GM23338 (cell line): ENCODE data around the gene UBE2C. TPM values are rescaled to one million over a fixed set of nuclear protein-coding genes. Genes with fewer than 3 reads are reported as not detected.
"Not testable (repeated sequence)": the region's sequence is repeated elsewhere in the genome, so short reads cannot be mapped to it uniquely, and the experiment has no call there.

Source experiments
- ATAC-seq: fragments of 200-7000 bp; cut with Tn5 transposase; 3 replicates; pipeline ENCODE4 v1.9.1; 2020
- DNase-seq: peaks from one replicate; pipeline ENCODE4 v3.0.0-alpha.2; 2015; ENCODE audit warnings: low spot score
- H2AFZ ChIP-seq: fragments of 200-600 bp; sonication (generic); 2 replicates; pipeline ENCODE4 v1.8.0; 2016; ENCODE audit warnings: antibody characterized with exemption, mild to moderate bottlenecking, moderate library complexity
- H3F3A ChIP-seq: fragments of 200-600 bp; sonication (generic); replicated peaks from 2 replicates; pipeline ENCODE4 v1.8.0; 2017; ENCODE audit warnings: antibody characterized with exemption, mixed run types, low read depth
- H3K27ac ChIP-seq: fragments of 200-600 bp; sonication (generic); 2 replicates; pipeline ENCODE4 v1.6.1; 2016; ENCODE audit warnings: low read depth
- H3K27me3 ChIP-seq: fragments of 200-600 bp; sonication (generic); 2 replicates; pipeline ENCODE4 v1.8.0; 2016; ENCODE audit warnings: mild to moderate bottlenecking, mixed run types, moderate library complexity; ENCODE audit not compliant: insufficient read depth
- H3K36me3 ChIP-seq: fragments of 200-600 bp; sonication (generic); 2 replicates; pipeline ENCODE4 v1.8.0; 2016; ENCODE audit warnings: mild to moderate bottlenecking; ENCODE audit not compliant: insufficient read depth
- H3K4me1 ChIP-seq: fragments of 200-600 bp; sonication (generic); 2 replicates; pipeline ENCODE4 v1.8.0; 2016; ENCODE audit warnings: mild to moderate bottlenecking, moderate library complexity; ENCODE audit not compliant: insufficient read depth
- H3K4me2 ChIP-seq: fragments of 200-600 bp; sonication (generic); 2 replicates; pipeline ENCODE4 v1.7.1; 2017; ENCODE audit warnings: mixed run types
- H3K4me3 ChIP-seq: fragments of 200-600 bp; sonication (generic); 2 replicates; pipeline ENCODE4 v1.6.1; 2016; ENCODE audit warnings: mixed run types
- H3K79me2 ChIP-seq: fragments of 200-600 bp; sonication (generic); replicated peaks from 2 replicates; pipeline ENCODE4 v1.8.0; 2017; ENCODE audit warnings: mild to moderate bottlenecking; ENCODE audit not compliant: insufficient read depth
- H3K9me2 ChIP-seq: fragments of 200-600 bp; sonication (generic); 2 replicates; pipeline ENCODE4 v1.8.0; 2017; ENCODE audit not compliant: insufficient read depth
- H4K20me1 ChIP-seq: fragments of 200-600 bp; sonication (generic); replicated peaks from 2 replicates; pipeline ENCODE4 v1.8.0; 2017; ENCODE audit warnings: mild to moderate bottlenecking; ENCODE audit not compliant: insufficient read depth
- H3K27ac Mint-ChIP-seq: 2 replicates; pipeline ENCODE4 v1.8.0; 2020; ENCODE audit warnings: inconsistent platforms, mild to moderate bottlenecking, moderate library complexity, mixed read lengths
- H3K27me3 Mint-ChIP-seq: 3 replicates; pipeline ENCODE4 v1.8.0; 2022; ENCODE audit warnings: low read depth, mild to moderate bottlenecking, moderate library complexity, mixed read lengths, inconsistent platforms; ENCODE audit not compliant: insufficient read depth, poor library complexity
- H3K36me3 Mint-ChIP-seq: 3 replicates; pipeline ENCODE4 v1.8.0; 2021; ENCODE audit warnings: low read depth, mild to moderate bottlenecking, inconsistent platforms, moderate library complexity, mixed read lengths
- H3K4me1 Mint-ChIP-seq: 3 replicates; pipeline ENCODE4 v1.8.0; 2020; ENCODE audit warnings: mild to moderate bottlenecking, inconsistent platforms, mixed read lengths
- H3K4me3 Mint-ChIP-seq: 3 replicates; pipeline ENCODE4 v1.8.0; 2021; ENCODE audit warnings: moderate library complexity, mild to moderate bottlenecking, inconsistent platforms, mixed read lengths
- H3K9me3 Mint-ChIP-seq: 3 replicates; pipeline ENCODE4 v1.8.0; 2020; ENCODE audit warnings: moderate library complexity, mild to moderate bottlenecking, inconsistent platforms, mixed read lengths
- CREB1 ChIP-seq: fragments of 250-450 bp; sonication (Bioruptor Pico); IDR thresholded peaks from 2 replicates; pipeline ENCODE4 v1.5.0; 2020; ENCODE audit warnings: low read depth, mild to moderate bottlenecking, moderate library complexity
- JUNB ChIP-seq: IDR thresholded peaks from one replicate; pipeline ENCODE4 v1.6.1; 2016; ENCODE audit warnings: antibody characterized with exemption; ENCODE audit not compliant: unreplicated experiment
- STAT1 ChIP-seq: IDR thresholded peaks from one replicate; pipeline ENCODE4 v1.6.1; 2016; ENCODE audit warnings: antibody characterized with exemption; ENCODE audit not compliant: unreplicated experiment
- polyA plus RNA-seq: library from polyadenylated mRNA; unstranded; fragments of >200 nt; fragmentation: Nextera tagmentation; extraction: Ambion mirVana; gene quantifications from 2 replicates; pipeline ENCODE4 v1.2.1, GENCODE V29; 2016
- total RNA-seq: library from RNA; depleted of rRNA; stranded (reverse); fragments of >200 nt; shearing (Covaris generic); gene quantifications from 2 replicates; pipeline ENCODE4 v1.2.3, GENCODE V29; 2014
- TF ChIP-seq, protein P1 (sequence below): IDR thresholded peaks from 2 replicates; pipeline ENCODE4 v1.6.1; 2016; ENCODE audit warnings: antibody characterized with exemption

Gene UBE2C
- total and polyA plus RNA-seq, 2 experiments from 2014 or later: 247 to 698 TPM

DNA sequence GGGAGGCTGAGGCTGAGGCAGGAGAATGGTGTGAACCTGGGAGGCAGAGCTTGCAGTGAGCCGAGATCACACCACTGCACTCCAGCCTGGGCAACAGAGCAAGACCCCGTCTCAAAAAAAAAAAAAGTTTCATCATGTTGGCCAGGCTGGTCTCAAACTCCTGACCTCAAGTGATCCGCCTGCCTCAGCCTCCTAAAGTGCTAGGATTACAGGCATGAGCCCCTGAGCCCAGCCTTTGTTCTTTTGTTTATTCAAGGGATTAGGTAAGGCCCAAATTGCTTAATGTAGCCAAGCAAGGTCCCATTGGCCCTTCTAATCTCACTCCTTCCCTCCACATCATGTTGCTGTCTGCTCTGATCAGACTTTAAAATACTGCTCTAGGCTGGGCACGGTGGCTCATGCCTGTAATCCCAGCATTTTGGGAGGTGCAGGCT, 17.2 kb downstream of the UBE2C start:
- not testable (repeated sequence) for H3K27me3 ChIP-seq, H3K27ac Mint-ChIP-seq, H2AFZ ChIP-seq, H4K20me1 ChIP-seq, DNase-seq, H3K36me3 ChIP-seq, H3K4me2 ChIP-seq, H3K9me3 Mint-ChIP-seq, H3K9me2 ChIP-seq, ATAC-seq, H3K4me3 ChIP-seq, H3K79me2 ChIP-seq, H3K36me3 Mint-ChIP-seq, H3K4me3 Mint-ChIP-seq, H3K27ac ChIP-seq
- Mint-ChIP-seq H3K4me1 (peaks cover 20% of the 10 kb centered on the region), H3K27me3 (peaks cover 13% of the 10 kb centered on the region)
- H3K4me1 ChIP-seq: peaks cover 16% of the 10 kb centered on the region; the same call in 1 of the 2 replicates
- peaks cover 16% of the 10 kb centered on the region for H3F3A ChIP-seq

DNA sequence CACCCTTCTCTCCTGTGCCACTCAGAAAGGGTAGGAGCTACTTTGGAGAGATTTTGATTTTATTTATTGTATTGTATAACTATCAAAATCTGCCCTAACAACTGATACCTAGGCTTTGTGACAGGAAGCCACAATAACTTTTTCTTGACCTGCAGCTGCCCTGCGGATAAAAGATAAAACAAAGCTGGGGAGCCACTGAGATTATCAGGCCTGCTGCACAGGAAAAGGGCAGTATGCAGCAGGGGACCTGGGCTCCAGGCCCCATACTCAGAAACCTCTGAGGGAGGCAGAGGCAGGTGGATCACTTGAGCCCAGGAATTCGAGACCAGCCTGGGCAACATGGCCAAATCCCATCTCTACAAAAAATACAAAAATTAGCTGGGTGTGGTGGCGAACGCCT, 20.2 kb downstream of the UBE2C start:
- DNase-seq (no peak), ATAC-seq (no peak)
- Mint-ChIP-seq H3K4me1 (peaks cover 12% of the 10 kb centered on the region), H3K27ac (no peak overlapping the region), H3K27me3 (peaks cover 16% of the 10 kb centered on the region), H3K4me3 (peak overlapping the region; percentile 77), H3K36me3 (peaks cover 14% of the 10 kb centered on the region; the same call in 2 of the 3 replicates), H3K9me3 (no peaks in the 10 kb centered on the region; the same call in 2 of the 3 replicates)
- 0 out of 2 replicates have a peak, but pooled peaks cover 3% of the 10 kb centered on the region for H3K79me2 ChIP-seq
- no peak overlapping the region for H3K4me3 ChIP-seq
- peak overlapping the region; percentile 85; the same call in 1 of the 2 replicates for H3K4me2 ChIP-seq
- no peaks in the 10 kb centered on the region for H3K27me3 ChIP-seq
- H3F3A ChIP-seq: peaks cover 15% of the 10 kb centered on the region
- H3K36me3 ChIP-seq: no peaks in the 10 kb centered on the region
- H2AFZ ChIP-seq: peak overlapping the region; percentile 93
- H3K27ac ChIP-seq: no peak overlapping the region
- peaks cover 13% of the 10 kb centered on the region; the same call in 1 of the 2 replicates for H4K20me1 ChIP-seq
- TF ChIP-seq STAT1: no peak
- H3K9me2 ChIP-seq: no peaks in the 10 kb centered on the region
- H3K4me1 ChIP-seq: peaks cover 20% of the 10 kb centered on the region; the same call in 1 of the 2 replicates

DNA sequence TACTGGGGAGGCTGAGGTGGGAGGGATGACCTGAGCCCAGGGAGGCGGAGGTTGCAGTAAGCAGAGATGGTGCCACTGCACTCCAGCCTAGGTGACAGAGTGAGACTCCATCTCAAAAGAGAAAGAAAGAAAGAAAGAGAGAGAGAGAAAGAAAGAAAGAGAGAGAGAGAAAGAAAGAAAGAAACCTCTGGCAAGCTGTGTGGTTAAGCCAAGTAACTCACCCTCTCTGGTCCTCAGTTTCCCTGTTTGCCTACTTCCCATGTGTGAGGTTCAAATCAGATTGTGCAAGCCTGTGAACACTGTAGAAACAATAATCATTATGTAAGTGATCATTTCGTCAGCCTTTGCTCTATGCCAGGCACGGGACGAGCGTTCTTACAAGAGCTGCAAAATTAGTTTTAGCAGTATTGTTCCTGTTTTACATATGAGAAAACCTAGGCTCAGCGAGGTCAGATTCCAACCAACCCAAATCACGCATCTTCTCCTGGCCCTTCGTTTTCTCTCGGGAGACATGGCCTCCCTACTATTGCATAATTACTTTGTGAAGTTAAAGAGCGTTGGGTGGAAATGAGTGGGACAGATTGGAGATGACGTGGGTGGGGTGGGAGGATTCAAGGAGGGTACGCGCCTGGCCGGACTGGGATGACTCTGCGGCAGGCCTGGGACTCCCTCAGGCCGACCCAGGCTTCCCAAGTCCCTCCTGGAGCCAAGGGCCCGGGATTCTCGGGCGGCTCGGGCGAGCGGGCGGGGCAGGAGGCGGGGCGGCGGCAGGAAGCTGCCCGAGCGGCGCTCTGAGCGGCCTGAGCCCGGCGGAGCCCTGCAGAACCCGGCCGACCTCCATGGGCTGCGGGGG, 20.8 kb downstream of the UBE2C start, which contains the start of gene SNX21:
Gene SNX21 (plus strand): TSS at position 770 of the 853 bp plus-strand sequence. CDS start 121 bp downstream, outside the sequence.
- H3K27me3 Mint-ChIP-seq: peaks cover 16% of the 10 kb centered on the region
- no peaks in the 10 kb centered on the region; the same call in 2 of the 3 replicates for H3K9me3 Mint-ChIP-seq
- Histone ChIP-seq H3K27ac (peak within 1 kb of the TSS; percentile 91), H3K79me2 (0 out of 2 replicates have a peak, but pooled peaks cover 3% of the 10 kb centered on the region), H3K4me2 (peak within 1 kb of the TSS; percentile 85), H3K4me1 (peaks cover 20% of the 10 kb centered on the region; the same call in 1 of the 2 replicates), H3K36me3 (no peaks in the 10 kb centered on the region), H3K4me3 (peak within 1 kb of the TSS; percentile 82), H2AFZ (peak within 1 kb of the TSS; percentile 93), H4K20me1 (peaks cover 13% of the 10 kb centered on the region), H3K27me3 (no peaks in the 10 kb centered on the region), H3K9me2 (no peaks in the 10 kb centered on the region), H3F3A (peaks cover 15% of the 10 kb centered on the region)
- TF ChIP-seq, protein P1, sequence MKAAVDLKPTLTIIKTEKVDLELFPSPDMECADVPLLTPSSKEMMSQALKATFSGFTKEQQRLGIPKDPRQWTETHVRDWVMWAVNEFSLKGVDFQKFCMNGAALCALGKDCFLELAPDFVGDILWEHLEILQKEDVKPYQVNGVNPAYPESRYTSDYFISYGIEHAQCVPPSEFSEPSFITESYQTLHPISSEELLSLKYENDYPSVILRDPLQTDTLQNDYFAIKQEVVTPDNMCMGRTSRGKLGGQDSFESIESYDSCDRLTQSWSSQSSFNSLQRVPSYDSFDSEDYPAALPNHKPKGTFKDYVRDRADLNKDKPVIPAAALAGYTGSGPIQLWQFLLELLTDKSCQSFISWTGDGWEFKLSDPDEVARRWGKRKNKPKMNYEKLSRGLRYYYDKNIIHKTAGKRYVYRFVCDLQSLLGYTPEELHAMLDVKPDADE: no peak
- no peak for TF ChIP-seq STAT1
- 0 out of 2 replicates have a peak, but pooled peaks have one; percentile 45 for TF ChIP-seq CREB1 (CRISPR knock-in tag)
- no peak for TF ChIP-seq JUNB
- ATAC-seq (peak; percentile 95), DNase-seq (peak; percentile 93)
- peak within 1 kb of the TSS; percentile 77 for H3K4me3 Mint-ChIP-seq
- peaks cover 14% of the 10 kb centered on the region; the same call in 2 of the 3 replicates for H3K36me3 Mint-ChIP-seq
- peak within 1 kb of the TSS; percentile 94 for H3K27ac Mint-ChIP-seq
- H3K4me1 Mint-ChIP-seq: peaks cover 12% of the 10 kb centered on the region
